ENCODE results near the gene SFXN3. TPM values are rescaled to one million over a fixed set of nuclear protein-coding genes. Genes with fewer than 3 reads are reported as not detected.

The SFXN3 gene
- total and polyA plus RNA-seq, 2 of the 13 experiments (the other 11 are each of a cell fraction or from before 2014, with no cell fraction given): 16.8 to 71.5 TPM

- peak; percentile 95 for TF ChIP-seq ZNF607 (CRISPR knock-in tag; IDR thresholded peaks at IDR 0.05; ENCODE audit: borderline replicate concordance)
- TF ChIP-seq FUBP1 (CRISPR knock-in tag; IDR thresholded peaks at IDR 0.05; ENCODE audit: borderline replicate concordance): 0 out of 2 replicates have a peak, but pooled peaks have one; percentile 36
- TF ChIP-seq ZNF788 (CRISPR knock-in tag; IDR thresholded peaks at IDR 0.05; ENCODE audit: borderline replicate concordance): peak; percentile 93
- TF ChIP-seq ZFY (CRISPR knock-in tag; IDR thresholded peaks at IDR 0.05): peak; percentile 95
- TF ChIP-seq, protein P1, sequence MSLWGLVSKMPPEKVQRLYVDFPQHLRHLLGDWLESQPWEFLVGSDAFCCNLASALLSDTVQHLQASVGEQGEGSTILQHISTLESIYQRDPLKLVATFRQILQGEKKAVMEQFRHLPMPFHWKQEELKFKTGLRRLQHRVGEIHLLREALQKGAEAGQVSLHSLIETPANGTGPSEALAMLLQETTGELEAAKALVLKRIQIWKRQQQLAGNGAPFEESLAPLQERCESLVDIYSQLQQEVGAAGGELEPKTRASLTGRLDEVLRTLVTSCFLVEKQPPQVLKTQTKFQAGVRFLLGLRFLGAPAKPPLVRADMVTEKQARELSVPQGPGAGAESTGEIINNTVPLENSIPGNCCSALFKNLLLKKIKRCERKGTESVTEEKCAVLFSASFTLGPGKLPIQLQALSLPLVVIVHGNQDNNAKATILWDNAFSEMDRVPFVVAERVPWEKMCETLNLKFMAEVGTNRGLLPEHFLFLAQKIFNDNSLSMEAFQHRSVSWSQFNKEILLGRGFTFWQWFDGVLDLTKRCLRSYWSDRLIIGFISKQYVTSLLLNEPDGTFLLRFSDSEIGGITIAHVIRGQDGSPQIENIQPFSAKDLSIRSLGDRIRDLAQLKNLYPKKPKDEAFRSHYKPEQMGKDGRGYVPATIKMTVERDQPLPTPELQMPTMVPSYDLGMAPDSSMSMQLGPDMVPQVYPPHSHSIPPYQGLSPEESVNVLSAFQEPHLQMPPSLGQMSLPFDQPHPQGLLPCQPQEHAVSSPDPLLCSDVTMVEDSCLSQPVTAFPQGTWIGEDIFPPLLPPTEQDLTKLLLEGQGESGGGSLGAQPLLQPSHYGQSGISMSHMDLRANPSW (CRISPR knock-in tag; IDR thresholded peaks at IDR 0.05; ENCODE audit: borderline replicate concordance): no peak
- no peak for TF ChIP-seq STAT5B (CRISPR knock-in tag; IDR thresholded peaks at IDR 0.05)
- no peak for TF ChIP-seq KMT2B (CRISPR knock-in tag; IDR thresholded peaks at IDR 0.05)
- TF ChIP-seq ZNF580 (CRISPR knock-in tag; IDR thresholded peaks at IDR 0.05; ENCODE audit: borderline replicate concordance, low read depth): peak; percentile 73; the same call in 1 of the 2 replicates
- TF ChIP-seq YEATS4 (CRISPR knock-in tag; IDR thresholded peaks at IDR 0.05; ENCODE audit: borderline replicate concordance): peak; percentile 83
- TF ChIP-seq SIX4 (CRISPR knock-in tag; IDR thresholded peaks at IDR 0.05): peak; percentile 41; the same call in 1 of the 2 replicates
- no peak for TF ChIP-seq U2AF1 (optimal IDR thresholded peaks at IDR 0.05; ENCODE audit: low read depth, low read length)
- no peak for TF ChIP-seq ATF7 (IDR thresholded peaks at IDR 0.05)
- peak; percentile 79 for TF ChIP-seq ATF7 (CRISPR knock-in tag; IDR thresholded peaks at IDR 0.05)
- no peak for TF ChIP-seq EP300 (IDR thresholded peaks at IDR 0.05; ENCODE audit: low read depth in 2 of 2, low read length in 2 of 2)
- TF ChIP-seq EP300 (CRISPR knock-in tag; IDR thresholded peaks at IDR 0.05; ENCODE audit: borderline replicate concordance): peak; percentile 50; the same call in 1 of the 2 replicates
- TF ChIP-seq PTBP1 (IDR thresholded peaks at IDR 0.05; ENCODE audit: low read depth, low read length, poor library complexity, severe bottlenecking): peak; percentile 38
- peak; percentile 74; the same call in 1 of the 2 replicates for TF ChIP-seq HOXD1 (CRISPR knock-in tag; IDR thresholded peaks at IDR 0.05)
- no peak for TF ChIP-seq ZNF143 (CRISPR knock-in tag; IDR thresholded peaks at IDR 0.05)
- TF ChIP-seq, protein P2, sequence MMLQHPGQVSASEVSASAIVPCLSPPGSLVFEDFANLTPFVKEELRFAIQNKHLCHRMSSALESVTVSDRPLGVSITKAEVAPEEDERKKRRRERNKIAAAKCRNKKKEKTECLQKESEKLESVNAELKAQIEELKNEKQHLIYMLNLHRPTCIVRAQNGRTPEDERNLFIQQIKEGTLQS (CRISPR knock-in tag; IDR thresholded peaks at IDR 0.05): peak; percentile 45
- no peak for TF ChIP-seq KDM1A (CRISPR knock-in tag; IDR thresholded peaks at IDR 0.05)
- peak; percentile 59; the same call in 1 of the 2 replicates for TF ChIP-seq PRDM10 (CRISPR knock-in tag; IDR thresholded peaks at IDR 0.05; ENCODE audit: low read depth)
Observed at GRCh38 chr10:101062232-101063049, 31.4 kb downstream of the SFXN3 start (continued).
